DOHH2 (cell line): ENCODE results near the gene COMT.

Experiments
- H3F3A ChIP-seq: fragments of 200-600 bp; sonication (generic), shearing (Covaris generic); 2 replicates; pipeline ENCODE4 v1.6.0; 2016; ENCODE audit warnings: antibody characterized with exemption, mild to moderate bottlenecking; ENCODE audit not compliant: control insufficient read depth, insufficient read depth
- H3K27ac ChIP-seq: fragments of 200-600 bp; sonication (generic); 2 replicates; pipeline ENCODE4 v1.5.1; 2014; ENCODE audit warnings: low read depth, mild to moderate bottlenecking, low read length, moderate library complexity
- H3K27me3 ChIP-seq: fragments of 200-600 bp; sonication (generic); 2 replicates; pipeline ENCODE4 v1.6.1; 2014; ENCODE audit warnings: mild to moderate bottlenecking, low read length, mixed read lengths; ENCODE audit not compliant: control insufficient read depth
- H3K36me3 ChIP-seq: fragments of 200-600 bp; sonication (generic); 2 replicates; pipeline ENCODE4 v1.6.1; 2014; ENCODE audit warnings: mild to moderate bottlenecking, low read length, moderate library complexity, mixed read lengths; ENCODE audit not compliant: control insufficient read depth
- H3K4me1 ChIP-seq: fragments of 200-600 bp; sonication (generic); 2 replicates; pipeline ENCODE4 v1.6.1; 2014; ENCODE audit warnings: mild to moderate bottlenecking, low read length, mixed read lengths; ENCODE audit not compliant: control insufficient read depth
- H3K4me2 ChIP-seq: fragments of 200-600 bp; sonication (generic); 2 replicates; pipeline ENCODE4 v1.6.0; 2014; ENCODE audit warnings: mild to moderate bottlenecking, low read length, moderate library complexity
- H3K4me3 ChIP-seq: fragments of 200-600 bp; sonication (generic); 2 replicates; pipeline ENCODE4 v1.5.1; 2014; ENCODE audit warnings: mild to moderate bottlenecking, low read length, mixed read lengths
- H3K79me2 ChIP-seq: fragments of 200-600 bp; sonication (generic); 2 replicates; pipeline ENCODE4 v1.6.1; 2014; ENCODE audit warnings: mild to moderate bottlenecking, low read length, mixed read lengths; ENCODE audit not compliant: control insufficient read depth
- H3K9me2 ChIP-seq: fragments of 200-600 bp; sonication (generic); replicated peaks from 2 replicates; pipeline ENCODE4 v1.6.1; 2014; ENCODE audit warnings: mild to moderate bottlenecking, low read length, mixed read lengths; ENCODE audit not compliant: control insufficient read depth
- H3K9me3 ChIP-seq: fragments of 200-600 bp; sonication (generic); 2 replicates; pipeline ENCODE4 v1.6.1; 2014; ENCODE audit warnings: antibody characterized with exemption, low read length, mixed read lengths; ENCODE audit not compliant: control insufficient read depth, insufficient read depth
- H4K20me1 ChIP-seq: fragments of 200-600 bp; sonication (generic); 2 replicates; pipeline ENCODE4 v1.6.0; 2014; ENCODE audit warnings: low read depth, mild to moderate bottlenecking, antibody characterized with exemption, low read length, moderate library complexity; ENCODE audit not compliant: control insufficient read depth, insufficient read depth
- CTCF ChIP-seq: fragments of 200-600 bp; sonication (generic); IDR thresholded peaks from one replicate; pipeline ENCODE4 v1.5.1; 2014; ENCODE audit warnings: antibody characterized with exemption, mild to moderate bottlenecking, low read depth, low read length; ENCODE audit not compliant: poor library complexity, severe bottlenecking
- EZH2phosphoT487 ChIP-seq: fragments of 200-600 bp; sonication (generic); IDR thresholded peaks from 2 replicates; pipeline ENCODE4 v1.6.1; 2017; ENCODE audit warnings: borderline replicate concordance, mild to moderate bottlenecking, antibody characterized with exemption, low read length, moderate library complexity, mixed read lengths

Gene COMT

GRCh38 chr22:19981961-19982920 is 40.7 kb downstream of the COMT start:
- no peak overlapping the region for H3K27ac ChIP-seq
- TF ChIP-seq EZH2phosphoT487 (no peak), CTCF (no peak)
- no peak overlapping the region for H3K4me2 ChIP-seq
- H4K20me1 ChIP-seq = no peaks in the 10 kb centered on the region
- peaks cover 11% of the 10 kb centered on the region for H3K4me1 ChIP-seq
- H3K4me3 ChIP-seq = no peak overlapping the region
- H3K36me3 ChIP-seq = no peaks in the 10 kb centered on the region
- no peaks in the 10 kb centered on the region for H3K9me3 ChIP-seq
- no peaks in the 10 kb centered on the region for H3K79me2 ChIP-seq
- no peaks in the 10 kb centered on the region for H3K27me3 ChIP-seq
- H3K9me2 ChIP-seq = no peaks in the 10 kb centered on the region
- H3F3A ChIP-seq = no peaks in the 10 kb centered on the region

GRCh38 chr22:19982991-19983578 is 41.5 kb downstream of the COMT start:
- H3K9me2 ChIP-seq = no peaks in the 10 kb centered on the region
- H4K20me1 ChIP-seq = no peaks in the 10 kb centered on the region
- H3K9me3 ChIP-seq = no peaks in the 10 kb centered on the region
- H3K27me3 ChIP-seq = no peaks in the 10 kb centered on the region
- no peaks in the 10 kb centered on the region for H3K36me3 ChIP-seq
- TF ChIP-seq CTCF (no peak), EZH2phosphoT487 (no peak)
- peaks cover 11% of the 10 kb centered on the region for H3K4me1 ChIP-seq
- H3F3A ChIP-seq = no peaks in the 10 kb centered on the region
- no peak overlapping the region for H3K4me3 ChIP-seq
- H3K4me2 ChIP-seq = no peak overlapping the region
- H3K27ac ChIP-seq = no peak overlapping the region
- H3K79me2 ChIP-seq = no peaks in the 10 kb centered on the region

GRCh38 chr22:19983741-19984140 is 42.2 kb downstream of the COMT start:
- no peaks in the 10 kb centered on the region for H3K79me2 ChIP-seq
- no peaks in the 10 kb centered on the region for H3K27me3 ChIP-seq
- H3K4me1 ChIP-seq = peaks cover 11% of the 10 kb centered on the region
- H3K27ac ChIP-seq = no peak overlapping the region
- no peaks in the 10 kb centered on the region for H3K36me3 ChIP-seq
- H3K9me3 ChIP-seq = no peaks in the 10 kb centered on the region
- no peaks in the 10 kb centered on the region for H3K9me2 ChIP-seq
- no peak overlapping the region for H3K4me2 ChIP-seq
- TF ChIP-seq EZH2phosphoT487 (no peak), CTCF (no peak)
- no peaks in the 10 kb centered on the region for H4K20me1 ChIP-seq
- no peak overlapping the region for H3K4me3 ChIP-seq
- no peaks in the 10 kb centered on the region for H3F3A ChIP-seq
